Transverse colon (tissue), 4 donors: ENCODE results near the gene SCAF8. TPM values are rescaled to one million over a fixed set of nuclear protein-coding genes. Genes with fewer than 3 reads are reported as not detected.

Experiments
- DNase-seq: peaks from one replicate; pipeline ENCODE4 v3.0.0-alpha.2; 2019
- H3K27ac ChIP-seq, 4 donors: fragments of 200-600 bp; sonication (generic); 2 replicates each; pipeline ENCODE4 v1.5.1; 2016 to 2018; ENCODE audit warnings: inconsistent platforms in 4 of 4
- H3K27me3 ChIP-seq: fragments of 200-600 bp; sonication (generic); 2 replicates; pipeline ENCODE4 v1.5.1; 2017; ENCODE audit warnings: inconsistent platforms
- H3K36me3 ChIP-seq, 4 donors: fragments of 200-600 bp; sonication (generic); 2 replicates each; pipeline ENCODE4 v1.5.1; 2017 to 2019; ENCODE audit warnings: inconsistent platforms in 4 of 4
- H3K4me1 ChIP-seq, 4 donors: fragments of 200-600 bp; sonication (generic); 2 replicates each; pipeline ENCODE4 v1.5.1; 2017 to 2020; ENCODE audit warnings: inconsistent platforms in 4 of 4
- H3K4me3 ChIP-seq, 4 donors: fragments of 200-600 bp; sonication (generic); 1 replicate in 1 of 4; 2 replicates in 3 of 4; pipeline versions ENCODE4 v1.5.1 to v1.6.1; 2017 to 2019; ENCODE audit warnings: inconsistent platforms in 4 of 4
- H3K9me3 ChIP-seq, 2 donors: fragments of 200-600 bp; sonication (generic); 2 replicates each; pipeline ENCODE4 v1.5.1; 2017 to 2019; ENCODE audit warnings: inconsistent platforms in 2 of 2
- EP300 ChIP-seq: sonication (generic); formaldehyde crosslinking; IDR thresholded peaks from one replicate; pipeline ENCODE4 v1.6.1; 2017; ENCODE audit warnings: antibody characterized with exemption, low read depth
- POLR2A ChIP-seq: fragments of 450-650 bp; IDR thresholded peaks from one replicate; pipeline ENCODE4 v1.6.1; 2016; ENCODE audit warnings: antibody characterized with exemption, mild to moderate bottlenecking, moderate library complexity
- POLR2AphosphoS5 ChIP-seq, 3 donors: sonication (generic); formaldehyde crosslinking; IDR thresholded peaks; one replicate each; pipeline ENCODE4 v1.6.1; 2016; ENCODE audit warnings: antibody characterized with exemption in 3 of 3
- WGBS, 2 donors: methylation state at CpG; one replicate each; pipeline ENCODE4 v1.1.5; 2018; ENCODE audit warnings: low coverage in 1 of 2; 5-methylcytosine and 5-hydroxymethylcytosine counted together
- in situ Hi-C, 4 donors: fragments of 200-750 bp; cut with MboI; loops; one replicate each; pipeline versions ENCODE4 v1.15.0 to v1.15.1; 2017; ENCODE audit warnings: low sequenced_read_pairs in 3 of 4, low pct_ligation_motif_present in 1 of 4, low pct_unique_long_range_greater_than_20kb in 1 of 4
- intact Hi-C: fragments of 100-400 bp; cut with DNase I; formaldehyde crosslinking; loops from one replicate; pipeline ENCODE4 v1.15.1; 2023; ENCODE audit warnings: low total_unique reads
- total RNA-seq, 4 donors: library from RNA; depleted of rRNA; stranded (reverse); fragments of >200 nt; gene quantifications; one replicate each; pipeline ENCODE4 v1.1.0, GENCODE V29; 2016
- TF ChIP-seq, protein P1 (sequence below), 5 experiments: fragments of 200-600 bp in 3 of 5; fragments of 450-650 bp in 2 of 5; sonication (generic) in 3 of 5; IDR thresholded peaks; 1 replicate in 2 of 5; 2 replicates in 3 of 5; pipeline ENCODE4 v1.5.1; 2016 to 2017; ENCODE audit warnings: antibody characterized with exemption in 5 of 5, inconsistent platforms in 3 of 5, mild to moderate bottlenecking in 2 of 5, moderate library complexity in 1 of 5

The SCAF8 gene
- total RNA-seq, 4 donors from 2014 or later, result 32.2 to 38.6 (median 33.4) TPM

DNA sequence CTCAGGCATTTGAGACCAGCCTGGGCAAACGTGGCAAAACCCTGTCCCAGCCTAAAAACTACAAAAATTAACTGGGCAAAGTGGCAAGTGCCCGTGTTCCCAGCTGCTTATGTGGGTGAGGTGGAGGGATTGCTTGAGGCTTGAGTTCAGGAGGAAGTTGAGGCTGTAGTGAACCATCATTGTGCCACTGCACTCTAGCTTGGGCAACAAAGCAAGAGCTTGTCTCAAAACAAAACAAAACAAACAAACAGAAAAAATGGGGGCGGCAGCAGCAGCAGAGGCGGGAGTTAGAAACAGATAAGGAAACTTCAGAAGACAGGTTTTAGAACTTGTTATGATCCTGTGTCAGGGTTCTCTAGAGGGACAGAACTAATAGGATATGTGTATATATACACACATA, 49.0 kb downstream of the SCAF8 start:
- intact Hi-C loops (no loop called here), in situ Hi-C loops (no loop called here)
- Histone ChIP-seq H3K27me3 (no peaks in the 10 kb centered on the region), H3K27ac (no peak overlapping the region), H3K36me3 (peaks cover 0 to 16% (median 0%) of the 10 kb centered on the region in 4 donors), H3K4me1 (peaks cover 0 to 12% (median 0%) of the 10 kb centered on the region in 4 donors), H3K4me3 (no peak overlapping the region), H3K9me3 (no peaks in the 10 kb centered on the region)
- TF ChIP-seq EP300, result no peak
- no peak for TF ChIP-seq POLR2A
- no peak for TF ChIP-seq POLR2AphosphoS5 (IDR thresholded peaks at IDR 0.05)
- TF ChIP-seq, protein P1, sequence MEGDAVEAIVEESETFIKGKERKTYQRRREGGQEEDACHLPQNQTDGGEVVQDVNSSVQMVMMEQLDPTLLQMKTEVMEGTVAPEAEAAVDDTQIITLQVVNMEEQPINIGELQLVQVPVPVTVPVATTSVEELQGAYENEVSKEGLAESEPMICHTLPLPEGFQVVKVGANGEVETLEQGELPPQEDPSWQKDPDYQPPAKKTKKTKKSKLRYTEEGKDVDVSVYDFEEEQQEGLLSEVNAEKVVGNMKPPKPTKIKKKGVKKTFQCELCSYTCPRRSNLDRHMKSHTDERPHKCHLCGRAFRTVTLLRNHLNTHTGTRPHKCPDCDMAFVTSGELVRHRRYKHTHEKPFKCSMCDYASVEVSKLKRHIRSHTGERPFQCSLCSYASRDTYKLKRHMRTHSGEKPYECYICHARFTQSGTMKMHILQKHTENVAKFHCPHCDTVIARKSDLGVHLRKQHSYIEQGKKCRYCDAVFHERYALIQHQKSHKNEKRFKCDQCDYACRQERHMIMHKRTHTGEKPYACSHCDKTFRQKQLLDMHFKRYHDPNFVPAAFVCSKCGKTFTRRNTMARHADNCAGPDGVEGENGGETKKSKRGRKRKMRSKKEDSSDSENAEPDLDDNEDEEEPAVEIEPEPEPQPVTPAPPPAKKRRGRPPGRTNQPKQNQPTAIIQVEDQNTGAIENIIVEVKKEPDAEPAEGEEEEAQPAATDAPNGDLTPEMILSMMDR (IDR thresholded peaks at IDR 0.05), result no peak
- no peak for DNase-seq
- 79 to 80% methylated on average over 3 to 4 of the region's 4 CpGs for WGBS, 2 donors

DNA sequence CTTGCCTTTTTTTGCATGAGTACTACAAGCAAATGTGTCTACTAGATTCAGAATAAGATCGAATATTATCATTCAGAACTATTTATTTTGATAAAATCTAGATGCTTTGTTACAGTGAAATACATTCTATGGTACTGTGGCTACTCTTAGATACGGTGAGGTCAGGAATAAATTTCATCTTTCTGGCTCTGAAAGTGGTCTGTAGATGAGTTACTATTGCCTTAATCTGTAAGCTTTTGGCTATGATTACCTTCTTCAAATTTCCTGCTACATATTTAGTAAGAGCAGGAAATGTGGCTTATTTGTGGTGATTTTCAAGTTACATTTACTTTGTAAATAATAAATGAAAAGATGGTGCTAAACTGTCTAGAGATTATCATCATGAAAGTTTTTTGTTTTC, 50.0 kb downstream of the SCAF8 start:
- no peaks in the 10 kb centered on the region for H3K27me3 ChIP-seq
- H3K4me3 ChIP-seq, result no peak overlapping the region
- peaks cover 0 to 12% (median 0%) of the 10 kb centered on the region in 4 donors for H3K4me1 ChIP-seq
- TF ChIP-seq EP300 (no peak), POLR2AphosphoS5 (IDR thresholded peaks at IDR 0.05) (no peak), POLR2A (no peak)
- TF ChIP-seq, protein P1 (IDR thresholded peaks at IDR 0.05), result no peak
- in situ Hi-C loops (no loop called here), intact Hi-C loops (no loop called here)
- no peak overlapping the region for H3K27ac ChIP-seq
- H3K9me3 ChIP-seq, result no peaks in the 10 kb centered on the region
- H3K36me3 ChIP-seq, result peaks cover 0 to 16% (median 0%) of the 10 kb centered on the region in 4 donors
- WGBS, 2 donors, result 87 to 92% methylated on average over 2 of the region's 2 CpGs
- no peak for DNase-seq

DNA sequence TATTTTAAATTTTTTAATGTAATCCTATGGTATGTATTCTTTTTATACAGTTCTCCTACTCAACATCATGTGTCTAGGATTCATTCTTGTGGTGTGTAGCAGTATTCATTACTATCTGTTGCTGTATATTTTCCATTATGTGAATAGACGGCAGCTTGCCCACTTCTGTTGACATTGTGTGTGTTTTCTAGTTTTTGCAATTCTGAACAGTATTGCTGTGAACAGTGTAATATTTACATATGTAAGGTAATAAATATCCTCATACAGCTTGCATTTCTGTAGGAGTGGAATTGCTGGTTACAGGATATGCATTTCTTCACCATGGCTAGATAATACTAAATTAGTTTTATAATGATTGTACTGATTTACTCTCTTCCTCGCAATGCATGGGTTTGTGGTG, 51.9 kb downstream of the SCAF8 start:
- Histone ChIP-seq H3K27me3 (no peaks in the 10 kb centered on the region), H3K4me3 (no peak overlapping the region), H3K36me3 (peaks cover 0 to 9% (median 0%) of the 10 kb centered on the region in 4 donors), H3K4me1 (peaks cover 0 to 5% (median 0%) of the 10 kb centered on the region in 4 donors), H3K27ac (no peak overlapping the region), H3K9me3 (no peaks in the 10 kb centered on the region)
- TF ChIP-seq POLR2AphosphoS5 (IDR thresholded peaks at IDR 0.05), result no peak
- TF ChIP-seq, protein P1 (IDR thresholded peaks at IDR 0.05), result no peak
- TF ChIP-seq POLR2A, result no peak
- no peak for TF ChIP-seq EP300
- no peak for DNase-seq
- intact Hi-C loops, result no loop called here
- in situ Hi-C loops, result no loop called here
- WGBS, 2 donors, result 83 to 94% methylated on average over 2 of the region's 2 CpGs

DNA sequence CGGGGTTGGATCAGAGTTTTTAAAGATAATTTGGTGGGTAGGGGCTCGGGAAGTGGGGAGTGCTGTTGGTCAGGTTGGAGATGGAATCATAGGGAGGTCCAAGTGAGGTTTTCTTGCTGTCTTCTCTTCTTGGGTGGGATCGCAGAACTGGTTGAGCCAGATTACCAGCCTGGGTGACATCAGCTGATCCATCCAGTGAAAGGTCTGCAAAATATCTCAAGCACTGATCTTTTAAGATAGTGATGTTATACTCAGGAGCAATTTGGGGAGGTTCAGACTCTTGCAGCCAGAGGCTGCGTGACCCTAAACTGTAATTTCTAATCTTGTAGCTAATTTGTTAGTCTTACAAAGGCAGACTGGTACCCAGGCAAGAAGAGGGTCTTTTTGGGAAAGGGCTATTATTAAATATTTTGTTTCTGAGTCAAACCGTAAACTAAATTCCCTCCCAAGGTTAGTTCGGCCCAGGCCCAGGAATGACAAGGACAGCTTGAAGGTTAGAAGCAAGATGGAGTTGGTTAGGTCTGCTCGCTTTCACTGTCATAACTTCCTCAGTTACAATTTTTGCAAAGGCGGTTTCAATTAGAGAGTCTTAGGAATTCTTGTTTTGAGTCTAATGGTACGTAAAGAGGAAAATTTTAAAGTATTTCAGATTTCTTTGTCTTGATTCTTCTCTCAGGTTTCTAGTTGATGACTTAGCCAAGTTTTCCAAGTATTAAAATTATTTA, 53.1 kb downstream of the SCAF8 start:
- Histone ChIP-seq H3K4me3 (no peak overlapping the region), H3K4me1 (peaks cover 0 to 5% (median under 1%) of the 10 kb centered on the region in 4 donors), H3K27me3 (no peaks in the 10 kb centered on the region), H3K36me3 (peaks cover 0 to 5% (median 0%) of the 10 kb centered on the region in 4 donors), H3K9me3 (no peaks in the 10 kb centered on the region), H3K27ac (no peak overlapping the region)
- no peak for DNase-seq
- 96 to 100% methylated on average over 7 to 9 of the region's 9 CpGs for WGBS, 2 donors
- intact Hi-C loops (no loop called here), in situ Hi-C loops (no loop called here)
- TF ChIP-seq EP300 (no peak), POLR2A (no peak), POLR2AphosphoS5 (IDR thresholded peaks at IDR 0.05) (no peak)
- TF ChIP-seq, protein P1 (IDR thresholded peaks at IDR 0.05), result no peak
